GM12874 (cell line): ENCODE results near the gene PRRX1.

Experiments used
- TF ChIP-seq, protein P1 (sequence below): IDR thresholded peaks from 2 replicates; pipeline ENCODE4 v1.5.1; 2011; ENCODE audit warnings: low read depth, mild to moderate bottlenecking, control low read depth, low read length, moderate library complexity; ENCODE audit not compliant: insufficient read depth

PRRX1 gene

DNA sequence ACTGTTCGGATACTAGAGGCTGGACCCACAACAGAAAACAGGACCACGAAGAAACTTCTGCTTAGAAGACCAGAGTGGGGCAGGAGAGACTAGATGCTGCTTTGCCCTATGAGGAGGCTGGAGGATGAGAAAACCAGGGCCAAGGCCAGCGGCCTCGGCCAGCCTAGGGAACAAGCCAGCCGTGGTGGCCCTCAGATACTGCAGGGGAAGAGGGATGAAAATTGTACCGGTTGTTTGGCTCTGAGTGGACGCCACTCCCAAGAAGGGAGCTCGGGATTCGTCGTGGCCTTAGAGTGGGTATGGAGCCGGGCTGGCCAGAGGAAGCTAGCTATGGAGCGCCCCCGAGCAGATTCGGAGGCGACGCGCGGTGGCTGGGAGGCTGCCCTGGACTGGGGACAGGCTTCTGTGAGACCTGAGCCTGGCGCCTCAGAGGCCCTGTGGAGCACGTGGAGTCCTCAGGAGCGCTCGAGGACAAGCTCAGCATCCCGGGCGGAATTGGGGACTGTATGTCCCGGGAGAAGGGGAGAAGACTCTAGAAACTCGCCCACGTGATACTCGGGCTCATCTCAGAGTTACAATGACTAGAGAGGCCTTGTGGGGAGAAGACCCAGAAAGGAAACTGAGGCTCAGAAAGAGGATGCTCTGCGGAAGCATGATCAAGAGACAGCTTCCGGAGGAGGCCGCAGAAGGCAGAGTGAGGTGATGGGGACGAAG lies 2.8 kb downstream of the PRRX1 start:
- TF ChIP-seq, protein P1, sequence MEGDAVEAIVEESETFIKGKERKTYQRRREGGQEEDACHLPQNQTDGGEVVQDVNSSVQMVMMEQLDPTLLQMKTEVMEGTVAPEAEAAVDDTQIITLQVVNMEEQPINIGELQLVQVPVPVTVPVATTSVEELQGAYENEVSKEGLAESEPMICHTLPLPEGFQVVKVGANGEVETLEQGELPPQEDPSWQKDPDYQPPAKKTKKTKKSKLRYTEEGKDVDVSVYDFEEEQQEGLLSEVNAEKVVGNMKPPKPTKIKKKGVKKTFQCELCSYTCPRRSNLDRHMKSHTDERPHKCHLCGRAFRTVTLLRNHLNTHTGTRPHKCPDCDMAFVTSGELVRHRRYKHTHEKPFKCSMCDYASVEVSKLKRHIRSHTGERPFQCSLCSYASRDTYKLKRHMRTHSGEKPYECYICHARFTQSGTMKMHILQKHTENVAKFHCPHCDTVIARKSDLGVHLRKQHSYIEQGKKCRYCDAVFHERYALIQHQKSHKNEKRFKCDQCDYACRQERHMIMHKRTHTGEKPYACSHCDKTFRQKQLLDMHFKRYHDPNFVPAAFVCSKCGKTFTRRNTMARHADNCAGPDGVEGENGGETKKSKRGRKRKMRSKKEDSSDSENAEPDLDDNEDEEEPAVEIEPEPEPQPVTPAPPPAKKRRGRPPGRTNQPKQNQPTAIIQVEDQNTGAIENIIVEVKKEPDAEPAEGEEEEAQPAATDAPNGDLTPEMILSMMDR = no peak

DNA sequence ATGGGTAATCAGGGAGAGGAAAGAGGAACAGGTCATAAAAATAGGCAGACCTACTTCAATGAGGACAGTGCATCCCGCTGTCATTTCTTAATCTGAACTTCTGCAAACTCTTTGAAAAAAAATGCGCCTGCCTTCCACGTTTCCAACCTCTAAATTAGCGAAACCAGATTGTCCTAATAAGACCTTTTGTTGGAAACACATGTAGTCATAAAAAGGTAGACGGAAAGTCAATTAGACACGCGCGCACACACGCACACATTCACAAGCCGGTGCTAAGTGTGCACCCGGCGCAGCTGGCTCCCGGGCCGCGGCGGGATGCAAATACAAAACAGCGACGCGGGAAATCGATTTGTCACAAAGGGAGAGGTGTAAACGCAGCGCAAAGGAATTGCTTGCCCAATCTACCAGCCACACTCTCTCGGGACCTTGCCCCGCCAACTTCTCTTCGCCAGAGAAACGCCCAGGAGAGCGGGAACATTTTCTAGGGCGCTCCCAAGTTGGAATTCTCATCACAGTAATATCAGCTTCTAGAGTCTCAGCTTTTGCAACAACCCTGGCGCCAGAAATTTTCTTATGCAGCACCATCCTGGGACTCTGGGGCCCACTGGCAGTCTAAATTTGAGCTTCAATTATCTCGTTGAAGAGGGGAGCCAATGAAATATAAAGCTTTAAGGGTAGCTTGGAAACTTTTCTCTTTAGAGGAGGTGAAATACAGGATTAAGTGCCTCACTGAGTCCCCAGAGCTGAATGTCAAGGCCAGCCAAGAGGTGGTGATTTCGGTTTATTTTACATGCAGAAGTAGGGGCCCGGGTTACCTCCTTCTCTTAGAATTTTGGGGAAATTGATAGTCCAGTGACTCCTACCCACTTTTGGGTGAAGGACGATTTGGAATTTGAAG lies 4.5 kb downstream of the PRRX1 start:
- TF ChIP-seq, protein P1 = no peak

DNA sequence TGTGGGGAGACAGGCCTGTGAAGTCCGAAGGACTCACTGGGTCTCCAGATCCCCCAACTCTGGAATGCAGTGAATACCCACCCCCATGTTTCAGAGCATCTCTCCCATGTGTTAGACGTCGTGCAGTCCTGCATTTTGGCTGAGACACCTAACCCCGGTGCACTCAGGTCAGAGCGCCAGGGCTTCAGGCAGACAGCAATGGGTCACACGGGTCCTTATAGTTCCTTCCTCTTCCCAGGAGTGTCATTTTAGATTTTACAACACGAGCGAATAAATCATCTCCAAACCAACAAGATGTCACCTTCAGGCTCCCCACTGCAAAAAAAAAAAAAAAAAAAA lies 5.1 kb downstream of the PRRX1 start:
- TF ChIP-seq, protein P1 = no peak

DNA sequence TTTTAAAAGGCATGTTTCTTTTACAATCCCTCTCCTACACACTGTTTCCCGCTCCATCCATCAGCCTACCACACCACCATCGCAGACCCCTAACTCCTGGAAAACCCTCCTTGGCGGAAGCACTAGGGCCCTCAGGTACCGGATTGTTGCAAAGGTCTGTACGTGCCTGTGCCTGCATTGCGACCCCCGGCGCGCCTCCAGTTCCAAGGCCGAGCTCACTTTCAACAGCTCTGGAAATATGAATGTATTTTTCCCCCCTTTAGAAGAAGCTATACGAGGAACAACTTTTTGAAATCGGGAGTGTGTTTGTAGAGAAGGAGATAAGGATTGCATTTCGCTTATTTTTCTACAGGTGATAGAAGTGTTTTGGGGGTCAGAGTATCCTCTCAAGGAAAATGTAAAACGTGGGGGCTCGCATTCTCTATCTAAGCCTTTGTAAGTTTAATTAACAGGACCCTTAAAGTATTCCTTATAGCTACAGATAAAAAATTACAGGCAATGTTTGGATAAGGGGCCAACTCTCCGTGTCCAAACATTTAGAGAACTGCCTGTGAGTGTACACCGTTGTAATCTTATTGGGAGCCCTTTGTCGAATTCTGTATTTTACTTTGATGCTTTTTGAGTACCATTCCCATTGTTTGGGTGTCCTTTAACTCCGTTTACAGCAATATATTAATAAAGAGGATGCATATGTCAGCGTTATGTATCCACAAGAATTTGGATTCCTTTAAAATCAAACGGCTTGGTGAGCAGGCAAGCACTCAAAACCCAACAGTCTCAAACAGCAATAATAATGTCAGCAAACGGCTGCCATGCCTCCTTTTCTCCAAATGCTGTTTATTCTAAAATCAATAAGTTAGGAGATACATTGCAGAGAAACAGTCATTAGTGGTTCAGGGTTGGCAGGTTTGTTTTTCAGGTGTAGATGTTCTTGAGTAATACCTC lies 5.9 kb downstream of the PRRX1 start:
- TF ChIP-seq, protein P1 = no peak

DNA sequence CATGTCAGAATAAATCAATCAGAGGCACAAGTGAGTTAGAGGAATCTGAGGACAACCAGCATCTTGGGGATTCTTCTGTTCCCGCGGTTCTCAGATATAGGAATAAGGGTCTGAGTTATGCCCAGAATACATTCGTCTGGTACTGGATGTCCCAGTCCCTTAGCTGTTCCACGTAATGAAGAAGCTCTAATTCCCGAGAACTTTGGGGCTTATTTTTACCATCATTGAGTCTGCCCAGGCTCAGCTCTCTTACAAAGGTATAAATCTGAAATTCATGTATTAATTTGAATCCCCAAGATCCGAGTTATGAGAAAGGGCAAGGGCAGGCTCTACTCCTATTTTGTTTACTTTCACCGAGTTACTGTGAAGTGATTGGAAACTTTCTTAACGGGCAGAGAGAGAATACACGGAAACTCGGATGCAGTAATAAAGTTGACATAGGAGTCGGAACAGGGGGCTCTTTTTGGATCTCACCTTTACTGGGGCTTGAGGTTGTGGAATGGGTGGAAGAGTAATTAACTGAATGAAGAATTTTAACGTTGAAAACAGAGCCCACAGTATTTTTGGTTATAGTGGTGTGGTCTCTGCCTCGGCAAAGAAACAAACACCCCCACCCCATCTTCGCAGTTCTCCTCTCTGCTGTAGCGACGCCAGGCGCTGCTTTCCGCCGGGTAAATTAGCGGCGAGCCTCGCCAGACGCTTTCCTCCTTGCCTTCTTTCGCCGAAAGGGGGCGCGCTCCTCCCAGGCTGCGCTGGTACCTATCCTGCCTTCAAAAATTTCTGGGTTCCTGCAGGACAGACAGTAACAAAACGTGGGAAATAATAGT lies 7.1 kb downstream of the PRRX1 start:
- TF ChIP-seq, protein P1 = peak; percentile 54; the same call in 1 of the 2 replicates

DNA sequence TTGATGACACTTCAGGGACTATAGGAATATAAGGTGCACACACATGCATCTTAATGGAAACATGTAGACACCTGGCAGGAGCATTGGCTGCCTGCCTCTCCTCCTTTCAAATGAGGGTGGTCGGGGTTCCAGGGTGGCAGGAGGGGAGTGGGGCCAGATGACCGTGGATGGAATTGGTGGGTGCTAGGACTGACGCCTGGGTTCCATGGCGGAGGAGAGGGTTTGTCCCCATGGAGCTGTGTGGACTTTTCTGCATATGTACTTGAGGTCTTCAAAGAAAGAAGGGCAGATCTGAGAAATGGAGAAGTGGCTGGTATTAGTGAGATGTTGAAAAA lies 7.7 kb downstream of the PRRX1 start:
- TF ChIP-seq, protein P1 = no peak
